Stimulated activated CD4-positive, alpha-beta T cell treated with anti-CD3 and anti-CD28 coated beads, TNF-alpha, amount 100 ng/mL, for 48 hours (primary cell): ENCODE measurements around the gene PCBP3.

Experiments used
- DNase-seq, 3 donors: peaks; one replicate each; pipeline ENCODE4 v3.0.0-alpha.2; 2020; ENCODE audit warnings: low read depth in 3 of 3

Gene PCBP3

GRCh38 chr21:45861156-45861870, 217.8 kb downstream of the PCBP3 start:
- no peak for DNase-seq

GRCh38 chr21:45862543-45863207, 219.2 kb downstream of the PCBP3 start:
- DNase-seq, result no peak

- no peak for DNase-seq
Observed at GRCh38 chr21:45863267-45863666, 219.7 kb downstream of the PCBP3 start.

GRCh38 chr21:45863751-45864150, 220.2 kb downstream of the PCBP3 start:
- no peak for DNase-seq

GRCh38 chr21:45864436-45864835, 220.9 kb downstream of the PCBP3 start:
- DNase-seq, result no peak

- DNase-seq, result no peak
Observed at GRCh38 chr21:45865106-45865835, 221.7 kb downstream of the PCBP3 start.

- no peak for DNase-seq
Observed at GRCh38 chr21:45866551-45866950, 223.0 kb downstream of the PCBP3 start.

GRCh38 chr21:45867041-45867666, 223.6 kb downstream of the PCBP3 start:
- no peak for DNase-seq

- DNase-seq, result no peak
Observed at GRCh38 chr21:45867671-45868081, 224.2 kb downstream of the PCBP3 start.

- DNase-seq, result no peak
Observed at GRCh38 chr21:45868086-45868485, 224.6 kb downstream of the PCBP3 start.

GRCh38 chr21:45868488-45868887, 225.0 kb downstream of the PCBP3 start:
- DNase-seq, result no peak

- no peak for DNase-seq
Observed at GRCh38 chr21:45869121-45870007, 225.8 kb downstream of the PCBP3 start.

GRCh38 chr21:45870421-45870820, 226.9 kb downstream of the PCBP3 start:
- DNase-seq, result no peak

GRCh38 chr21:45870851-45871615, 227.5 kb downstream of the PCBP3 start:
- DNase-seq, result no peak

GRCh38 chr21:45871616-45872236, 228.2 kb downstream of the PCBP3 start:
- no peak for DNase-seq

- DNase-seq, result no peak
Observed at GRCh38 chr21:45872471-45872870, 228.9 kb downstream of the PCBP3 start.

GRCh38 chr21:45872902-45873301, 229.4 kb downstream of the PCBP3 start:
- no peak for DNase-seq

- DNase-seq, result no peak
Observed at GRCh38 chr21:45873418-45873817, 229.9 kb downstream of the PCBP3 start.

GRCh38 chr21:45873866-45874265, 230.3 kb downstream of the PCBP3 start:
- DNase-seq, result no peak
